Body of pancreas (tissue), 4 donors: ENCODE measurements around the gene PHPT1.

Experiments
- CTCF ChIP-seq, 7 experiments: fragments of 450-650 bp in 4 of 7; fragments of 200-600 bp in 3 of 7; sonication (generic) in 3 of 7; IDR thresholded peaks; one replicate each; pipeline ENCODE4 v1.5.1; 2016 to 2019; ENCODE audit warnings: antibody characterized with exemption in 7 of 7
- POLR2A ChIP-seq, 3 donors: fragments of 450-650 bp; IDR thresholded peaks; one replicate each; pipeline ENCODE4 v1.6.1; 2016; ENCODE audit warnings: antibody characterized with exemption in 3 of 3, mild to moderate bottlenecking in 2 of 3

DNA sequence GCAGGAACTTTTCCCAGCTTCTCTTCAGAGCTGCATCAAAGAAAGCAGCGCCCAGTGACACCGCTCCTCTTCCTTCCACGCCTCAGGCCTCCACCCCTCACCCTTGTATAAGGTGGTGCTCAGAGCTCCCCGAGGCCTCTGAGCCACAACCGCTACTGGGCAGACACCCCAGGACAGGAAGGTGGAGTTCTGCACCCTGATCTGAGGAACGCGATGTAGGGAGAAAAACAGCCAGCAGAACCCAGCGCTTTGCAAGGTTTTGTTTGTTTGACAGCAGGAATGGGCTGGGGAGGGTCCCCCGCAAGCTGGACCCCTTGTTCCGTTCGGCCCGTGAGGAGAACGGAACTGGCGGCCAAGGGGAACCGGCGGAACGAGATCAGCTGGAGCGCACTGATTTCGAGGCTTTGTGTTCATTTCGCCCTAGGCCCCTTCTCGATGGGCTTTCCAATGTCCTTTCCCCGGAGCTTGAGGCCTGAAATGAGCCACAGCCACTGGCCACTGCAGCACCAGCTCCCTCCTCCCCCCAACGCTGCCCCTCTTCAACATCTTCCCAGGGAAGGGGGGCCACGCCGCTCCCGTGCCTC is 12.8 kb downstream of the PHPT1 start:
- TF ChIP-seq POLR2A (IDR thresholded peaks at IDR 0.05) (no peak), CTCF (IDR thresholded peaks at IDR 0.05) (no peak)
